Spleen (tissue), 13 donors: ENCODE measurements around the gene GPR84. TPM values are rescaled to one million over a fixed set of nuclear protein-coding genes. Genes with fewer than 3 reads are reported as not detected.

Source experiments
- DNase-seq: peaks from one replicate; pipeline ENCODE4 v3.0.0-alpha.2; 2020
- H3K27ac ChIP-seq, 8 donors: fragments of 200-600 bp; sonication (generic) in 7 of 8; 1 replicate in 4 of 8; 2 replicates in 4 of 8; pipeline versions ENCODE4 v1.5.0 to v1.8.0; 2016 to 2021; ENCODE audit warnings: inconsistent platforms in 4 of 8, mild to moderate bottlenecking in 4 of 8, moderate library complexity in 1 of 8
- H3K27me3 ChIP-seq, 7 donors: fragments of 200-600 bp; sonication (generic) in 6 of 7; replicated peaks in 1 of 7; 1 replicate in 4 of 7; 2 replicates in 3 of 7; pipeline versions ENCODE4 v1.5.0 to v1.8.0; 2016 to 2021; ENCODE audit warnings: inconsistent platforms in 3 of 7, mild to moderate bottlenecking in 1 of 7
- H3K36me3 ChIP-seq, 6 donors: fragments of 200-600 bp; sonication (generic) in 5 of 6; 1 replicate in 4 of 6; 2 replicates in 2 of 6; pipeline versions ENCODE4 v1.5.0 to v1.8.0; 2016 to 2021; ENCODE audit warnings: inconsistent platforms in 2 of 6
- H3K4me1 ChIP-seq, 6 donors: fragments of 200-600 bp; sonication (generic) in 5 of 6; 1 replicate in 3 of 6; 2 replicates in 3 of 6; pipeline versions ENCODE4 v1.5.0 to v1.8.0; 2016 to 2021; ENCODE audit warnings: inconsistent platforms in 3 of 6
- H3K4me3 ChIP-seq, 8 donors: fragments of 200-600 bp; sonication (generic) in 7 of 8; 1 replicate in 4 of 8; 2 replicates in 4 of 8; pipeline versions ENCODE4 v1.5.0 to v1.8.0; 2016 to 2021; ENCODE audit warnings: inconsistent platforms in 4 of 8, mild to moderate bottlenecking in 4 of 8, moderate library complexity in 2 of 8
- H3K9me3 ChIP-seq, 8 donors: fragments of 200-600 bp; sonication (generic) in 7 of 8; 1 replicate in 4 of 8; 2 replicates in 4 of 8; pipeline versions ENCODE4 v1.5.0 to v1.8.0; 2016 to 2021; ENCODE audit warnings: inconsistent platforms in 4 of 8
- POLR2A ChIP-seq, 3 donors: fragments of 450-650 bp; IDR thresholded peaks; one replicate each; pipeline ENCODE4 v1.5.1; 2017; ENCODE audit warnings: antibody characterized with exemption in 3 of 3, mild to moderate bottlenecking in 1 of 3
- POLR2AphosphoS5 ChIP-seq, 3 donors: sonication (generic); formaldehyde crosslinking; IDR thresholded peaks; one replicate each; pipeline ENCODE4 v1.5.1; 2017; ENCODE audit warnings: antibody characterized with exemption in 3 of 3
- WGBS, 5 donors: extraction: QIAGEN DNeasy Blood & Tissue Kit in 3 of 5; methylation state at CpG; one replicate each; pipeline versions ENCODE4 v1.1.5 to v1.1.7; 2013 to 2018; 5-methylcytosine and 5-hydroxymethylcytosine counted together
- intact Hi-C: fragments of 100-400 bp; cut with DNase I; formaldehyde crosslinking; loops from one replicate; pipeline ENCODE4 v1.15.0; 2023; ENCODE audit warnings: low total_unique reads
- long read RNA-seq, 2 donors: transcript quantifications; one replicate each; lab custom pipeline, GENCODE V29; 2026
- polyA plus RNA-seq, 3 donors: library from polyadenylated mRNA; stranded (reverse); fragments of 200-250 nt; gene quantifications; one replicate each; pipeline ENCODE4 v1.2.1, GENCODE V29; 2013
- total RNA-seq, 7 donors: library from RNA; depleted of rRNA in 3 of 7; stranded (reverse); fragments of >200 nt in 3 of 7; fragmentation: NEBNext Ultra II Directional in 4 of 7; extraction: Animal tissue kit (Norgen Biotek cat#: 25700) in 4 of 7; gene quantifications; one replicate each; pipeline versions ENCODE4 v1.1.0 to v1.2.1, GENCODE V29; 2016 to 2021
- TF ChIP-seq, protein P1 (sequence below), 11 experiments: fragments of 200-600 bp in 7 of 11; fragments of 450-650 bp in 4 of 11; sonication (generic) in 4 of 11; IDR thresholded peaks in 8 of 11; conservative IDR thresholded peaks in 3 of 11; 1 replicate in 7 of 11; 2 replicates in 4 of 11; pipeline versions ENCODE4 v1.4.0 to v1.8.0; 2016 to 2021; ENCODE audit warnings: antibody characterized with exemption in 11 of 11, inconsistent platforms in 4 of 11, mild to moderate bottlenecking in 1 of 11
- donor health status: healthy with polysubstance abuse.
- donor health status: DM: no; HTN: no; CAD: no; lungs with moderate emphysema.
- donor health status: DM: no; HTN: no; CAD: no.
- donor health status: Bipolar disorder and iron deficiency.
- donor health status: healthy.
- donor health status: DM: no; HTN: no; CAD: no.
- donor health status: DM: yes; HTN: yes; CAD: no.

The GPR84 gene
- 10 to 100 TPM in 1 of 7 donors, 1 to 10 TPM in 5, under 1 TPM in 1; 0.97 to 12.5 (median 2.9) TPM for total RNA-seq
- under 1 TPM; 0.35 to 0.47 (median 0.39) TPM for polyA plus RNA-seq
- long read RNA-seq, donor 1, result 0 reads
- long read RNA-seq, donor 2, result 0 reads

DNA sequence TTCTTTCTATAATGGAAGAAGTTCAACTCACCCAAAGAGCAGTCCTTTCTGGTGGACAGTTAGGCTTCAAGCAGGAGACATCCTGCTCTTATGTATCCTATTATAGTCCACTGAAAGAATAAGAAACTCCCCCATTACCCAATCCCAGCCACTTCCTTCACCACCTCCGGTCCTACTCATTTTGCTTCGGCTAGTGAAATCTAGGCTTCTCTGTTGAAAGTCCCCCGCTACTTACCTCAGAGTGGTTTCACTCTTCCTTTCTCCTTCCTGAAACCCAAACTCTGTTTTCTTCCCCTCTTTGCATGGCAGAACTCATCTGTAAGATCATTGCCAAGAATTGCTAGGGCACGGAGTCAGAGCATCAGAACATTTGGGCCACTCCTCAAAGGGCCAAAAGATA lies at the start of gene GPR84:
Gene GPR84, minus strand, starts transcription at position 74 of the 400 bp plus-strand sequence. CDS start 635 bp downstream, outside the sequence.
- Histone ChIP-seq H3K4me3 (peak within 1 kb of the TSS in 2 of 8 donors; percentile 0 to 8), H3K4me1 (peaks cover 3 to 82% (median 42%) of the 10 kb centered on the region in 6 donors), H3K36me3 (no peaks in the 10 kb centered on the region), H3K9me3 (no peaks in the 10 kb centered on the region), H3K27ac (peak within 1 kb of the TSS in 7 of 8 donors; percentile 8 to 80 (median 64)), H3K27me3 (no peaks in the 10 kb centered on the region)
- DNase-seq, result no peak
- intact Hi-C loops, result loop anchor here (10.0 kb wide), 2 partner anchors 110 to 150 kb away; no protein-coding TSS in a partner anchor
- WGBS, 5 donors, result 17 to 36% (median 19%) methylated on average over 4 of the region's 4 CpGs
- TF ChIP-seq POLR2AphosphoS5 (IDR thresholded peaks at IDR 0.05), result peak in 1 of 3 donors; percentile 7
- no peak for TF ChIP-seq POLR2A (IDR thresholded peaks at IDR 0.05)
- TF ChIP-seq, protein P1, sequence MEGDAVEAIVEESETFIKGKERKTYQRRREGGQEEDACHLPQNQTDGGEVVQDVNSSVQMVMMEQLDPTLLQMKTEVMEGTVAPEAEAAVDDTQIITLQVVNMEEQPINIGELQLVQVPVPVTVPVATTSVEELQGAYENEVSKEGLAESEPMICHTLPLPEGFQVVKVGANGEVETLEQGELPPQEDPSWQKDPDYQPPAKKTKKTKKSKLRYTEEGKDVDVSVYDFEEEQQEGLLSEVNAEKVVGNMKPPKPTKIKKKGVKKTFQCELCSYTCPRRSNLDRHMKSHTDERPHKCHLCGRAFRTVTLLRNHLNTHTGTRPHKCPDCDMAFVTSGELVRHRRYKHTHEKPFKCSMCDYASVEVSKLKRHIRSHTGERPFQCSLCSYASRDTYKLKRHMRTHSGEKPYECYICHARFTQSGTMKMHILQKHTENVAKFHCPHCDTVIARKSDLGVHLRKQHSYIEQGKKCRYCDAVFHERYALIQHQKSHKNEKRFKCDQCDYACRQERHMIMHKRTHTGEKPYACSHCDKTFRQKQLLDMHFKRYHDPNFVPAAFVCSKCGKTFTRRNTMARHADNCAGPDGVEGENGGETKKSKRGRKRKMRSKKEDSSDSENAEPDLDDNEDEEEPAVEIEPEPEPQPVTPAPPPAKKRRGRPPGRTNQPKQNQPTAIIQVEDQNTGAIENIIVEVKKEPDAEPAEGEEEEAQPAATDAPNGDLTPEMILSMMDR (IDR thresholded peaks at IDR 0.05 in 8 of 11, conservative IDR thresholded peaks at IDR 0.05 in 3 of 11), result no peak

DNA sequence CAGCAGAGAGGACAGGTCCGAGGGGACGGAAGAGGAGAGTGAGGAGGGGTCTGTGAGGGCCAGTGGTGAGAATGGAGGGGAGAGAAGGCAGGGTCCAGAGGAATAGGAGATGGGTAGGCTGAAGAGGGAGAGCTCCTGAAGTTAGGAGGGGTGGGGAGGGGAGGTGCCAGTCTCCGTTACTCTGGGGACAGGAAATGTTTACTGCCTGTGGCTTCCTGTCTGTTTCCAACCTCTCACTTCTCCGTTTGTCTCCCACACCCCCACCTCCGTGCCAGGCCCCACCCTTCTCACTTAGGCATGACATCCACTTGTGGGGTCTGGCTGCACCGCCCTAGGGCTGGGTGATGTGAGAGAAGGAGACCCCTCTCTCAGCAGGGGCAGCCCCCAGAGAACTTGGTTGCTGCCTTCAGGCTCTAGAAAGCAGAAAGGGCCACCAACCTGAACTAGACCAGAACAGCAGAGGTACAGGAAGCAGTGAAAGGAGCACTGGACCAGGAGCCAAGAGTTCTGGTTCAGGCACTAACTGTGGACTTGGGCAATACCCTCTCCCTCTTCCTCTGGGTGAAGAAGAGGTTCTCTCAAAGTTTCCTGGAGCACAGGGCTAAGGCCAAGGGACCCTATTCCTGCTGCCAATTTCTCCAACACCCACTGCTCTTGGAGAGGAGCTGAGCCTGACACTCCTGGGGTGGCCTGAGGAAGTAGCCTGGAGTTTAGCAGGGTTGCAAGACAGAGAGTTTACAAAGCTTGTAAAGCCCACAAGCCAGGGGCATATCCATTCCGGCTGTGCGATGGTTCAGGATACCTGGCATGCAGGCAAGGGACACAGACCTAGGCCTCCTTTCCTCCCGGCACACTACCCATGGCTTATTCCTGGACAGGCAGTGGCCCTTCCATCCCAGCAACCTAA lies 49.3 kb upstream of the GPR84 start:
- peak overlapping the region in 4 of 8 donors; percentile 15 to 51 (median 18) for H3K4me3 ChIP-seq
- peak; percentile 93 for DNase-seq
- 25 to 39% (median 32%) methylated on average over 9 of the region's 9 CpGs for WGBS, 5 donors
- peak overlapping the region; percentile 62 to 95 (median 84) for H3K27ac ChIP-seq
- intact Hi-C loops, result no loop called here
- TF ChIP-seq, protein P1 (IDR thresholded peaks at IDR 0.05 in 8 of 11, conservative IDR thresholded peaks at IDR 0.05 in 3 of 11), result no peak
- TF ChIP-seq POLR2AphosphoS5 (IDR thresholded peaks at IDR 0.05), result peak in 2 of 3 donors; percentile 62 to 66
- peak in 1 of 3 donors; percentile 14 for TF ChIP-seq POLR2A (IDR thresholded peaks at IDR 0.05)
- H3K36me3 ChIP-seq, result peaks cover 0 to 21% (median 3%) of the 10 kb centered on the region in 6 donors
- peaks cover 0 to 11% (median 5%) of the 10 kb centered on the region in 7 donors for H3K27me3 ChIP-seq
- H3K9me3 ChIP-seq, result no peaks in the 10 kb centered on the region
- H3K4me1 ChIP-seq, result peaks cover 35 to 95% (median 76%) of the 10 kb centered on the region in 6 donors

DNA sequence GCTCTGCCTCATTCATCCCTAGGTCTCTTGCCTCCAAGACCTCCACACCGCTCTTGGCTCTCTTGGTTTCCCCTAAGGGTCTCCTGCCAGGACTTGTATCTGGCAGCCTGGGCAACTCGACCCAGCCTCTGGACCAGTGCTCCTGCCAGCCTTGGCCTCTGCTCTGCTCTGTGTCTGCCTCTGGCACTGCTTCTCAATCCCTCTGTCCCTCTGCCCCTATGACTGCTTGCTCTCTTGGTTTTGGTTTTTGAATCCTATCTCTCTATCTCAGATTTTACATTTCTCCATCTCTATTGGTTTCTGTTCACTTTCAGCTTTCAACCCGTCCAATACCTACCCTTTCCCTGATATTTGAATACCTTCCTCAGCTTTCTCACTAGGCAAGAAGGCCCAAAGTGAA lies 48.5 kb upstream of the GPR84 start:
- Histone ChIP-seq H3K4me3 (peak overlapping the region in 4 of 8 donors; percentile 15 to 51 (median 18)), H3K27me3 (peaks cover 0 to 3% (median 0%) of the 10 kb centered on the region in 7 donors), H3K4me1 (peaks cover 35 to 95% (median 69%) of the 10 kb centered on the region in 6 donors), H3K36me3 (peaks cover 0 to 28% (median 3%) of the 10 kb centered on the region in 6 donors), H3K27ac (peak overlapping the region; percentile 62 to 95 (median 84)), H3K9me3 (no peaks in the 10 kb centered on the region)
- TF ChIP-seq, protein P1 (IDR thresholded peaks at IDR 0.05 in 8 of 11, conservative IDR thresholded peaks at IDR 0.05 in 3 of 11), result no peak
- TF ChIP-seq POLR2AphosphoS5 (IDR thresholded peaks at IDR 0.05) (no peak), POLR2A (IDR thresholded peaks at IDR 0.05) (no peak)
- DNase-seq, result peak; percentile 72
- intact Hi-C loops, result no loop called here
- 50 to 70% (median 55%) methylated on average over 3 of the region's 3 CpGs for WGBS, 5 donors
